Ovary (tissue), 9 donors: ENCODE results near the gene MAGEL2. TPM values are rescaled to one million over a fixed set of nuclear protein-coding genes. Genes with fewer than 3 reads are reported as not detected.
"Not testable (repeated sequence)": the region's sequence is repeated elsewhere in the genome, so short reads cannot be mapped to it uniquely, and the experiment has no call there.

Source experiments
- DNase-seq, 5 donors: peaks; one replicate each; pipeline ENCODE4 v3.0.0-alpha.2; 2019 to 2020
- H3K27ac ChIP-seq, 2 donors: fragments of 200-600 bp; one replicate each; pipeline versions ENCODE4 v1.5.1 to v1.8.0; 2019 to 2022
- H3K27me3 ChIP-seq: fragments of 200-600 bp; one replicate; pipeline ENCODE4 v1.8.0; 2022
- H3K36me3 ChIP-seq: fragments of 200-600 bp; sonication (generic); one replicate; pipeline ENCODE4 v1.5.1; 2019
- H3K4me1 ChIP-seq: one replicate; pipeline ENCODE4 v1.8.1; 2013; ENCODE audit warnings: mild to moderate bottlenecking, moderate library complexity; ENCODE audit not compliant: insufficient read depth
- H3K4me3 ChIP-seq: fragments of 200-600 bp; sonication (generic); one replicate; pipeline ENCODE4 v1.5.1; 2017
- H3K9me3 ChIP-seq, 2 donors: fragments of 200-600 bp in 1 of 2; sonication (generic) in 1 of 2; one replicate each; pipeline versions ENCODE4 v1.5.1 to v1.8.1; 2013 to 2019; ENCODE audit warnings: mild to moderate bottlenecking in 1 of 2, moderate library complexity in 1 of 2
- CTCF ChIP-seq, 3 donors: fragments of 450-650 bp in 2 of 3; fragments of 200-600 bp in 1 of 3; IDR thresholded peaks; one replicate each; pipeline versions ENCODE4 v1.5.1 to v1.8.0; 2016 to 2022; ENCODE audit warnings: antibody characterized with exemption in 3 of 3, mild to moderate bottlenecking in 1 of 3
- EP300 ChIP-seq: sonication (generic); formaldehyde crosslinking; IDR thresholded peaks from one replicate; pipeline ENCODE4 v1.6.1; 2017; ENCODE audit warnings: antibody characterized with exemption
- POLR2A ChIP-seq: fragments of 450-650 bp; IDR thresholded peaks from one replicate; pipeline ENCODE4 v1.6.1; 2017; ENCODE audit warnings: antibody characterized with exemption, mild to moderate bottlenecking, moderate library complexity
- WGBS, 3 donors: extraction: QIAGEN DNeasy Blood & Tissue Kit in 1 of 3; methylation state at CpG; one replicate each; pipeline versions ENCODE4 v1.1.5 to v1.1.7; 2013 to 2017; 5-methylcytosine and 5-hydroxymethylcytosine counted together
- intact Hi-C, 4 donors: fragments of 100-400 bp; cut with DNase I; formaldehyde crosslinking; loops; one replicate each; pipeline versions ENCODE4 v1.11.0 to v1.15.1; 2022 to 2023
- polyA plus RNA-seq, 2 donors: library from polyadenylated mRNA; stranded (reverse); fragments of 200-250 nt in 1 of 2; fragments of 350-450 nt in 1 of 2; fragmentation: Illumina TruSeq in 1 of 2; extraction: RNeasy Lipid Tissue Mini Kit (QIAGEN cat#74804) in 1 of 2; gene quantifications; one replicate each; pipeline ENCODE4 v1.2.3, GENCODE V29; 2013 to 2014
- total RNA-seq, 7 donors: library from RNA; depleted of rRNA in 2 of 7; stranded (reverse); fragments of >200 nt in 2 of 7; fragmentation: NEBNext Ultra II Directional in 3 of 7; extraction: Animal tissue kit (Norgen Biotek cat#: 25700) in 3 of 7; gene quantifications; one replicate each; pipeline versions ENCODE4 v1.1.0 to v1.2.4, GENCODE V29; 2016 to 2023
- donor health status: DM: no; HTN: no; CAD: no; lungs with moderate emphysema.
- donor health status: DM: no; HTN: no; CAD: no.
- donor health status: Bipolar disorder and iron deficiency.
- donor health status: DM: yes; HTN: yes; CAD: no.
- donor health status: DM: no; HTN: no; CAD: no.
- donor health status: DM: yes; HTN: yes; CAD: no.

The MAGEL2 gene
- total and polyA plus RNA-seq, 9 donors, result 0.75 to 4.3 (median 1.7) TPM

GRCh38 chr15:23599053-23599452 is 48.6 kb downstream of the MAGEL2 start:
- Histone ChIP-seq H3K27me3 (no peaks in the 10 kb centered on the region), H3K36me3 (no peaks in the 10 kb centered on the region), H3K4me1 (no peaks in the 10 kb centered on the region), H3K27ac (no peak overlapping the region), H3K9me3 (no peaks in the 10 kb centered on the region), H3K4me3 (no peak overlapping the region)
- DNase-seq, result no peak
- no peak for TF ChIP-seq CTCF (IDR thresholded peaks at IDR 0.05)
- no peak for TF ChIP-seq POLR2A
- TF ChIP-seq EP300, result no peak
- intact Hi-C loops, result no loop called here
- WGBS, 3 donors, result 63 to 73% (median 66%) methylated on average over 1 of the region's 1 CpG

- 84 to 88% (median 85%) methylated on average over 14 of the region's 14 CpGs for WGBS, 3 donors
- H3K9me3 ChIP-seq, DNase-seq, H3K4me1 ChIP-seq, H3K27ac ChIP-seq, H3K36me3 ChIP-seq, H3K4me3 ChIP-seq, H3K27me3 ChIP-seq, intact Hi-C loops: not testable (repeated sequence)
These were observed 50.4 kb downstream of the MAGEL2 start for GRCh38 chr15:23597278-23597677.

GRCh38 chr15:23596736-23597135 is 50.9 kb downstream of the MAGEL2 start:
- no peaks in the 10 kb centered on the region for H3K4me1 ChIP-seq
- no peak overlapping the region for H3K4me3 ChIP-seq
- H3K27me3 ChIP-seq, result no peaks in the 10 kb centered on the region
- TF ChIP-seq EP300 (no peak), POLR2A (no peak), CTCF (IDR thresholded peaks at IDR 0.05) (no peak)
- 64 to 76% (median 72%) methylated on average over 5 of the region's 5 CpGs for WGBS, 3 donors
- no peak overlapping the region for H3K27ac ChIP-seq
- no peaks in the 10 kb centered on the region for H3K36me3 ChIP-seq
- DNase-seq, result no peak
- intact Hi-C loops, result no loop called here
- H3K9me3 ChIP-seq, result no peaks in the 10 kb centered on the region

- no peaks in the 10 kb centered on the region for H3K36me3 ChIP-seq
- H3K4me3 ChIP-seq, result no peak overlapping the region
- no peaks in the 10 kb centered on the region for H3K9me3 ChIP-seq
- WGBS, 3 donors, result 33 to 43% (median 39%) methylated on average over 2 of the region's 2 CpGs
- TF ChIP-seq POLR2A, result no peak
- no peak for TF ChIP-seq EP300
- TF ChIP-seq CTCF (IDR thresholded peaks at IDR 0.05), result no peak
- intact Hi-C loops, result no loop called here
- no peaks in the 10 kb centered on the region for H3K27me3 ChIP-seq
- DNase-seq, result no peak
- H3K4me1 ChIP-seq, result no peaks in the 10 kb centered on the region
- no peak overlapping the region for H3K27ac ChIP-seq
These were observed 52.3 kb downstream of the MAGEL2 start for GRCh38 chr15:23595368-23595767.

GRCh38 chr15:23594252-23594770 is 53.4 kb downstream of the MAGEL2 start:
- no peaks in the 10 kb centered on the region for H3K27me3 ChIP-seq
- H3K9me3 ChIP-seq, result no peaks in the 10 kb centered on the region
- H3K4me3 ChIP-seq, result no peak overlapping the region
- H3K27ac ChIP-seq, result no peak overlapping the region
- DNase-seq, result no peak
- 74 to 78% (median 77%) methylated on average over 7 of the region's 7 CpGs for WGBS, 3 donors
- no peaks in the 10 kb centered on the region for H3K36me3 ChIP-seq
- no peaks in the 10 kb centered on the region for H3K4me1 ChIP-seq
- TF ChIP-seq POLR2A (no peak), CTCF (IDR thresholded peaks at IDR 0.05) (no peak), EP300 (no peak)
- intact Hi-C loops, result no loop called here

Other genes starting within 250 kb of the MAGEL2 start
- not detected for gene GOLGA6L2, start 200.6 kb downstream of the MAGEL2 start, total RNA-seq
- not detected for gene GOLGA6L2, start 200.6 kb downstream of the MAGEL2 start, polyA plus RNA-seq
- gene MKRN3, start 82.2 kb downstream of the MAGEL2 start, total RNA-seq, result 1 to 10 TPM in 2 of 7 donors, under 1 TPM in 2, not detected in 3; 0.48 to 2.2 (median 1.3) TPM
- gene MKRN3, start 82.2 kb downstream of the MAGEL2 start, polyA plus RNA-seq, result under 1 TPM; 0.38 to 0.61 TPM
- gene NDN, start 39.4 kb upstream of the MAGEL2 start, total RNA-seq, result 100 to 1,000 TPM in 5 of 7 donors, 10 to 100 TPM in 2; 85.6 to 137 (median 112) TPM
- gene NDN, start 39.4 kb upstream of the MAGEL2 start, polyA plus RNA-seq, result 100 to 1,000 TPM in 1 of 2 donors, 10 to 100 TPM in 1; 77.9 to 105 TPM